COR-L47 (cell line): Measurements from ENCODE around the gene SGCD.

Experiments used
- DNase-seq: peaks from one replicate; lab custom pipeline; 2025; lab: John Stamatoyannopoulos, UW

SGCD gene

GRCh38 chr5:156691572-156691971 lies 364.6 kb downstream of the SGCD start:
- DNase-seq, result no peak

DNA sequence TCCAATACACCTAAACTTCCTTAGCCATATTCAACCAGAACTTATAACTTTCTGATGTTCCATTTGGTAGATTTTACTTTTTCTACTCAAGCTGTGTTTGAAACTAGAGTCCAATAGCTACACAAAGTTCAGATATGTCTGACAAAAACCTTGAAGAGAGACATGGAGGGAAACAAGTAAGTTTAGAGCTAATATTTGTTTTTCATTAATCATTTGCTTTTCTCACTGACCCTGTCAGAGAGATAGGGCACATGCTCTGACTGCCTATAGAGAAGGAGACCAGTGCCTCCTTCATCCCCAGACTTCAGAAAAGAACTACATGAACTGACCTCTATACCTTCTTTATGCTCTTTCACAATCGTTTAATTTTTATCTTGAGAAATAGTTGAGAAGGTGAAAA lies 366.1 kb downstream of the SGCD start:
- DNase-seq, result no peak

GRCh38 chr5:156694598-156694997 lies 367.6 kb downstream of the SGCD start:
- DNase-seq, result no peak

DNA sequence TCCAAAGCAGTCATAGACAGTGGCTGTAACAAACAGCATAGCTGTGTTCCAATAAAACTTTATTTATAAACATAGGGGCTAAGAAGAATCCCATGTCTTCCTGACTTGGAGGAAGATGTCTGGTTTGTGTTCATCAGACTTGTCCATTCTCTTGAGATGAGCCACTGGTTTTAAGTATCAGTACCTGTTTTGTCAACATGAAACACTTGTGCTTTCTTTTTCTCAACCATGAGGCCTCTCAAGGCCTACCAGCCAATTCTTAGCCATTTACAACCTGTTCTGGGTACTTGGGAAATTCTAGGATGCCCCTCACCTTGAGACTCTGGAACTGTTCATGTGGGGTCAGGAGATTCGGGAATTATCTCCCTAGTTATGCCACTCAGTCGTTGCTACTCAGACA lies 368.8 kb downstream of the SGCD start:
- DNase-seq, result no peak

GRCh38 chr5:156698323-156698722 lies 371.4 kb downstream of the SGCD start:
- no peak for DNase-seq

DNA sequence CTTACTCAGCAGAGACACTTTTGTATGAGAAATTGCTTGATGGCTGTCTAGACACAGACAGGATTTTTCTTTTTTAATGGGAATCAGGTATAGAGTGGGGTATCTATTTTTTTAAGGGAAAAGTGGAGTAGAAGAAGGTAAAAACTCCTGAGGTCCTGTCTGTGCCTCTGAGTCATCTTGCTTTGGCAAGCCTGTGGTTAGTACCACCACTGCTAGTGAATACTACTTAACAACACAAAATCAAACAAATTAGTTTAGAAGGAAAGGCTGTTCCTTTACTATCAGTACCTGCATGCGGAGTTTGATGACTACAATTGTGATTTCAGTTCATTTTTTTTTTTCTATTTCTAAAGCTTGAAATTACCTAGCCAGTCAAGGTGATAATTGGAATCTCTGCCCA lies 372.2 kb downstream of the SGCD start:
- DNase-seq, result no peak

- DNase-seq, result no peak
These were observed 377.2 kb downstream of the SGCD start for GRCh38 chr5:156704139-156704538.

GRCh38 chr5:156706631-156707030 lies 379.7 kb downstream of the SGCD start:
- DNase-seq, result no peak

- no peak for DNase-seq
These were observed 380.8 kb downstream of the SGCD start for GRCh38 chr5:156707750-156708149.

DNA sequence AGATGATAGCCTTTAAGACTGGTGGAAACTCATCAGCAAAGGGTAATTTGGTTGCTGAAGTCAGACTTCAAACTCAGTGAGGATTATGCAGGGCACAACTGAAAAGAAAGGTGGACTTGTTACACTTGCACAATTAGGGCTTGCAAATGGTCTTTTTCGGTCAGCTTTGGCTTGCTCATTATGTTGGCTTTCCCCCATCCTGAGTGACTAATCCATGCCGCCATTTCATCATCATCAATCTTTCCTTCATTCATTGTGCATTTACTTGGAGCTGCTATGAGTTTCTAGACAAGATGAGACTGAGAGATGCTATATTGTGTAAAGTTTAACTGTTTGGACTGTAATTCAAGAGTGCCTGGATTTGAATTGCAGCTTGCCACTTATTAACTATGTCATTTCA lies 388.3 kb downstream of the SGCD start:
- no peak for DNase-seq

GRCh38 chr5:156716591-156717380 lies 389.8 kb downstream of the SGCD start:
- no peak for DNase-seq

DNA sequence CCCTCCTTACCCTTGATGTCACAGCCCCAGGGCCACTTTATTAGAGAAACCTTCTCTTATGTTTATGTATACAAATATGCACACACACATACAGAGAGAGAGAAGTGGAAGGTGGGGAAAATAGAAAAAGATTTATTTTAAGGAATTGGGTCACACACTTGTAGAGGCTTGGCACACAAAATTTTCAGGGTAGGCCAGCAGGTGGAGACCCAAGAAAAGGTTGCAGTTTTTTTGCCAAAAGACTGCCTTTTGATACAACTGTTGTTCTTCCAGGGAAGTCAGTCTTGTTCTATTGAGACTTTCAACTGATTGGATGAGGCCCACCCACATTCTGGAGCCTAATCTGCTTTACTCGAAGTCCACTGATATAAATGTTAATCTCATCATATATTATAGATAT lies 392.0 kb downstream of the SGCD start:
- DNase-seq, result no peak

GRCh38 chr5:156722358-156722757 lies 395.4 kb downstream of the SGCD start:
- DNase-seq, result no peak

DNA sequence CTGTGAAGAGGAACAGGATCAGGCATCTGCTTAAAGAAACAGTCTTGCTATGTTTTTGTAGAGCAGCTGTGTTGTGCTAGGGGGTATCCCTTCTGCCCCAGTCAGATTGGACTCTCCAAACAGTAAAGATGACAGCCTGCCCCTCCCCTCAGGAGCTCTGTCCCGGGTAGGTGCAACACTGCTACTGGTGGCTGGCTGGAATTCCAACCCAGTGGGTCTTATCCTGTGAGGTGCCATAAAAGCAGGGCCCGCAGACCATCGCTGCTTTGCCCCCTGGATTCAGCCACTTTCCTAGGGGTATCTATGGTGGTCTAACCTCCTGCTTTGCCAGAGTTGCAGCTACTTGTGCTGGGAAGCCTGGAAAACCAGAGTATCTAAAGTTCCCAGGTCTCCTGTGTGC lies 408.5 kb downstream of the SGCD start:
- DNase-seq, result no peak

- no peak for DNase-seq
These were observed 414.6 kb downstream of the SGCD start for GRCh38 chr5:156741516-156741915.

- DNase-seq, result no peak
These were observed 426.9 kb downstream of the SGCD start for GRCh38 chr5:156753846-156754245.

DNA sequence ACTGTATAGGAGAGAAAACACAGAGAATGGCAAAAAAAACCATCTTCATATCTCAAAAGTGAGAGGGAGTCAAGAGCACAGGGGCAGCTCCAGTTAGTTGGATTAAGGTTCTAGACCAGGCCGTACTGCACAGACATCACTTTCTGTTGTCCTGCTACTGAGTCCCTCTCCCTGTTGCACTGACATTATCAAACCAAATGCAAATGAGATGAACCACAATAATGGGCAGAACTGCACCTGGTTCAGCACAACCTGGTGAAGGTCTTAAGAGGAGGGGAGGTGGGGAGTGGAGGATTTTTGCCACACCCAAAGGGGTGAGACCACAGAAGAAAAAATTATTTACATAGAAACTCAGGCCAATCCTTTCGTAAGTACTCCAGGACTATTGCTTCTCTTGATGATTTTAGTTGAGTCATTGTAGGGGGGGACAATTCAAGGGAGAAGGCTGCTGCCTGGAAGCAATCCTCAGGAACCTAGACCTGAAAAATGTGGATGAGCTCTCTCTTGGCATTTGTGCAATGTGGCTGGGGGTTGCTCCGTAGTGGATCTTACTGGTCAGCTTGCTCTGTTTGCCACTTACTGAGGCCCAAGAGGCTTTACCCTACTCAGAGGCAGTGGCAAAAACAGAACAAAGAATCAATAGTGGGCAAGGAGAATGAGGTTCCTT lies 428.6 kb downstream of the SGCD start:
- DNase-seq, result no peak

DNA sequence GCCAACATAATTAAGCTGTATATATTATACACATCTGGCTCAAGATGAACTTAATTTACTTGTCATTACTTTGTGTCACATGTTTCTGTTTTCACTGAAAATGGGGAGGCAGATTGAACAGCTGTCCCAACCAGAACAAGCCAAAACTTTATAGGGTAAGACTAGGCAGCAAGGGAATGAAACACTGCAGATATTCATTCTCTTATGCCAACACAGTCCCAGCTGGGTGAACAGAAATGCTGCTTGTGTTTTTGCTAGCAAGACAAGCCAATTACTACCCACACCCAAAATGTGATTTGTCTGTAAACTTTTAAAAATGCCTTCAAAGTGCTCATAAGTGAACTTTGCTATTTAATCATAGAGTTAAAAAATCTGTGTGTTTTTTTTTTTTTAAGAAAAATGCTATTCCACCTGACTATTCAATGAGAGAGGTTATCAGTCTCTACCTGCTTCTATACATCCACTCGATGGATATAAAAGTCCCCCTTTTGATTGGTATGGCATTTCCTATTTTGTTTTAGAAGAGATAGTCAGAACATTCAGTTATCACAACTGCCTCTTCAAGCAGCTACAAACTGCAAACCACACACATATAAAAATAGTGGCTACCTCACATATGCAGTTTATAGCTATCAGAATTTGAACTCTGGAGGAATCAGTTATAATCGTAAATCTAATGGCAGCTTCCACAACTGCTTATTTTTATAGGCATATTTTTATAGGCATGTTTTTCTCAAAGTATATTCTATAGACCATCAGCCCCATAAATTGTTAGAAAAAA lies 431.2 kb downstream of the SGCD start:
- no peak for DNase-seq

DNA sequence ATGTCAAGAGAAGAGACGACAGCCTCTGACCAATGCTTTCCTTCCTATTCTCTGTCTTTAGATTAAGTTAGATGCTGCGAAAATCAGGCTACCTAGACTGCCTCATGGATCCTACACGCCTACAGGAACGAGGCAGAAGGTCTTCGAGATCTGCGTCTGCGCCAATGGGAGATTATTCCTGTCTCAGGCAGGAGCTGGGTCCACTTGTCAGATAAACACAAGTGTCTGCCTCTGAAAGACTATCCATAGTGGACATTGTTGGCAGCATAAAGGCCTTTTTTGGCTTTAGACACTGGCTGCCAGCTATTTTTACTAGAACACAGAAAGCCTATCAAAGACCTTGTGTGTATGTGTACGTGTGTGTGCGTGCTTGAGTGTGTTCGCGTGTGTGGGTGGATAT lies 432.2 kb downstream of the SGCD start:
- no peak for DNase-seq

DNA sequence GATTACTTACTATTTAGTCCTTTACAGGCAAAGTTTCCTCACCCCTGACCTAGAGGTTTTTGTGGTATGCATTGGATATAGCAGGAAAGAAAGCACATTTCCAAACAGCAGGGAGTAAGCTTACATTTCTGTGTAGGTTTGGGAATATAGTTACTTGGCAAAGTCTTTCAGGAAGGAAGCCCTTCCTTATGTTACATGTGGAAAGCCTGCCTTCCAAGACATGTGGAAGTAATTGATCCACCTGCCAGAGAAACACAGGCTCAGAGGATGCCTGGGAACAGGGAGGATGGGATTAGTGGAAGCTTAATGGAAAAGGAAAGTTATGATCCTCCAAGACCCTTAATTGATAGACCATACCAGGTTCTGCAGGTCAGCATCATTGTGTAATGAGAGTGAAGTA lies 435.8 kb downstream of the SGCD start:
- DNase-seq, result no peak

DNA sequence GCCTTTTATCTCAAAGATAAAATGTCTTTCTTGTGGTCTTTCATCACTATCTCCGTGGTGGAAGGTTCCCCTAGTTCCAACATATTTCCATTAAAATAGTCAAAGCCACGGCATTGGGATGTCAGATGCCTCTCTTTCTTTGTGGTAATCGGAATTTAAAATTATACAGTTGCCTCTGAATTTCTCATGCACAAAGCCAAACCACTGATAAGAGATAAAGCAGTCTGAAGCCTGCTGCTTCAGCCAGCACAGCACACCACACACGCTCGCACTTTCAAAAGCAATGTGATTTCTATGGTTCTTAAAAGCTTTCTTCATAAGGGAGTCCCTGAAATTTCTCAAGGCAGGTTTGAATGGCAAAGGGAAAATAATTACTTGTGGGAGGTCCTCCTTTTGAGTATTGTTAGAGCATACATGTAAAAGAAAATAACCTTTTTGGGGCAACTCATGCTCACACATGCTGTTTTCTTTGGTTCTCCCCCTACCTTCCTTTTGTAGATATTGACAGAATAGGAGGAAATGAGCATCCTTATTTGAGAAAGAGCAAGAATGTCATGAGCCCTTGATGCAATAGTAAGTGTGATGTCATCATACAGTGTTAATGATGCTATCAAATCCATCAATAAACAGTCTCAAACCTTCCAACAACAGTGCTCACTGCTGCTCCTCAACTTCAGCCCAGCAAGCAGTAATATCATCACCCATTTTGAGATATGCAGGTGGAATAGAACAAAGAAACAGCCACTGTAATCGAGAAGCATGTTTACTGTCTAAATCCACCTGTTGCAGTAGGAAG lies 437.4 kb downstream of the SGCD start:
- DNase-seq, result no peak

DNA sequence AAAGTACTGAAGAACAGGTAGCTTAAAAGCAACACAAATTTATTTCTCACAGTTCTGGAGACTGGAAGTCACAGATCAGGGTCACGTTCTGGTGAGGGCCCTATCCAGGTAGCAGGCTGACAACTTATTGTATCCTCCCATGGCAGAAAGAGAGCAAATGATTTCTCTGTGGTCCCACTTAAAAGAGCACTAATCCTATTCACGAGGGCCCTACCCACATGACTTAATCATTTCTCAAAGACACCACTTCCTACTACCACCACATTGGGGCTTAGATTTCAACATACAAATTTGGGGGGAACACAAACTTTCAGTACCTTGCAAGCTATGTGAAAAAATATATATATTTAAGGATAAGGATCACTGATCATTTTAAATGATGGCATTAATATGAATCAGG lies 447.3 kb downstream of the SGCD start:
- DNase-seq, result no peak
